OCI-LY3 (cell line): Measurements from ENCODE around the gene HSF4.

ENCODE experiments used
- CTCF ChIP-seq: fragments of 200-600, 300-600 bp; sonication (generic); IDR thresholded peaks from 2 replicates; pipeline ENCODE4 v1.5.1; 2014; ENCODE audit warnings: antibody characterized with exemption, low read length, low read depth
- EZH2phosphoT487 ChIP-seq: fragments of 200-600 bp; shearing (Covaris generic); IDR thresholded peaks from 2 replicates; pipeline ENCODE4 v1.6.1; 2018; ENCODE audit warnings: antibody characterized with exemption, mixed run types, low read depth

GRCh38 chr16:67170949-67171649, 6.6 kb downstream of the HSF4 start:
- TF ChIP-seq CTCF (no peak), EZH2phosphoT487 (no peak)
